Lower leg skin (tissue), 3 donors: ENCODE measurements around the gene STAG1.

Source experiments
- POLR2A ChIP-seq, 2 donors: fragments of 450-650 bp; IDR thresholded peaks; one replicate each; pipeline ENCODE4 v1.6.1; 2016 to 2017; ENCODE audit warnings: antibody characterized with exemption in 2 of 2, mild to moderate bottlenecking in 1 of 2, moderate library complexity in 1 of 2
- TF ChIP-seq, protein P1 (sequence below), 3 donors: fragments of 450-650 bp; IDR thresholded peaks; one replicate each; pipeline ENCODE4 v1.5.1; 2016; ENCODE audit warnings: antibody characterized with exemption in 3 of 3, mild to moderate bottlenecking in 3 of 3, moderate library complexity in 2 of 3

DNA sequence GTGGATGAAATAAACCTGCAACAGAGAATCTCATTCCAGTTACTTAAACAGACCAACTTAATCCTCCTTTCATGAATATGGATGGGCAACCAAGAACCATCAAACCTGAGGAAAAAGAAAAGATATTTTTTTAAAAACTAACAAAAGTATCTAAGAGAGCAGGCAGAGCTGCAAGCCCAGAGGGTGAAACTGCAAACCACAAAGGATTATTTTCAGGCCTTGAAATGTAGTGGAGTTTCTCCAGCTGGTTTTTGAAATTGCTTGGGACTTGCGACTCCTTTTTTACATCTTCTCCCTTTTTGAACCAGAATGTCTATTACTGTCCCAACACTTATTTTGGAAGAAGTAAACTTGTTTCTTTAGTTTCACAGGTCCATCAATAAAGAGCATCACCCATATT is 87.4 kb downstream of the STAG1 start:
- TF ChIP-seq, protein P1, sequence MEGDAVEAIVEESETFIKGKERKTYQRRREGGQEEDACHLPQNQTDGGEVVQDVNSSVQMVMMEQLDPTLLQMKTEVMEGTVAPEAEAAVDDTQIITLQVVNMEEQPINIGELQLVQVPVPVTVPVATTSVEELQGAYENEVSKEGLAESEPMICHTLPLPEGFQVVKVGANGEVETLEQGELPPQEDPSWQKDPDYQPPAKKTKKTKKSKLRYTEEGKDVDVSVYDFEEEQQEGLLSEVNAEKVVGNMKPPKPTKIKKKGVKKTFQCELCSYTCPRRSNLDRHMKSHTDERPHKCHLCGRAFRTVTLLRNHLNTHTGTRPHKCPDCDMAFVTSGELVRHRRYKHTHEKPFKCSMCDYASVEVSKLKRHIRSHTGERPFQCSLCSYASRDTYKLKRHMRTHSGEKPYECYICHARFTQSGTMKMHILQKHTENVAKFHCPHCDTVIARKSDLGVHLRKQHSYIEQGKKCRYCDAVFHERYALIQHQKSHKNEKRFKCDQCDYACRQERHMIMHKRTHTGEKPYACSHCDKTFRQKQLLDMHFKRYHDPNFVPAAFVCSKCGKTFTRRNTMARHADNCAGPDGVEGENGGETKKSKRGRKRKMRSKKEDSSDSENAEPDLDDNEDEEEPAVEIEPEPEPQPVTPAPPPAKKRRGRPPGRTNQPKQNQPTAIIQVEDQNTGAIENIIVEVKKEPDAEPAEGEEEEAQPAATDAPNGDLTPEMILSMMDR (IDR thresholded peaks at IDR 0.05) = no peak
- no peak for TF ChIP-seq POLR2A (IDR thresholded peaks at IDR 0.05)
